Hypothalamus (tissue), 51 donors: Measurements from ENCODE around the gene CEP78.
A peak's percentile ranks its signal among the peaks of the same experiment; 100 is the strongest.
"Not testable (repeated sequence)": the region's sequence is repeated elsewhere in the genome, so short reads cannot be mapped to it uniquely, and the experiment has no call there.

Experiments
- DNase-seq, 51 donors: peaks; one replicate each; lab custom pipeline; 2025; lab: John Stamatoyannopoulos, UW

CEP78 gene, protein sequence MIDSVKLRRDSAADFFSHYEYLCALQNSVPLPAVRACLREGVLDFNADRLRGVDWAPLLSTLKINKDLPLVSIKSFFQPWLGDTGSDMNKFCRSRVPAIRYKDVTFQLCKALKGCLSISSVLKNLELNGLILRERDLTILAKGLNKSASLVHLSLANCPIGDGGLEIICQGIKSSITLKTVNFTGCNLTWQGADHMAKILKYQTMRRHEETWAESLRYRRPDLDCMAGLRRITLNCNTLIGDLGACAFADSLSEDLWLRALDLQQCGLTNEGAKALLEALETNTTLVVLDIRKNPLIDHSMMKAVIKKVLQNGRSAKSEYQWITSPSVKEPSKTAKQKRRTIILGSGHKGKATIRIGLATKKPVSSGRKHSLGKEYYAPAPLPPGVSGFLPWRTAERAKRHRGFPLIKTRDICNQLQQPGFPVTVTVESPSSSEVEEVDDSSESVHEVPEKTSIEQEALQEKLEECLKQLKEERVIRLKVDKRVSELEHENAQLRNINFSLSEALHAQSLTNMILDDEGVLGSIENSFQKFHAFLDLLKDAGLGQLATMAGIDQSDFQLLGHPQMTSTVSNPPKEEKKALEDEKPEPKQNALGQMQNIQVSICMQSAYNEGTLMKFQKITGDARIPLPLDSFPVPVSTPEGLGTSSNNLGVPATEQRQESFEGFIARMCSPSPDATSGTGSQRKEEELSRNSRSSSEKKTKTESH

DNA sequence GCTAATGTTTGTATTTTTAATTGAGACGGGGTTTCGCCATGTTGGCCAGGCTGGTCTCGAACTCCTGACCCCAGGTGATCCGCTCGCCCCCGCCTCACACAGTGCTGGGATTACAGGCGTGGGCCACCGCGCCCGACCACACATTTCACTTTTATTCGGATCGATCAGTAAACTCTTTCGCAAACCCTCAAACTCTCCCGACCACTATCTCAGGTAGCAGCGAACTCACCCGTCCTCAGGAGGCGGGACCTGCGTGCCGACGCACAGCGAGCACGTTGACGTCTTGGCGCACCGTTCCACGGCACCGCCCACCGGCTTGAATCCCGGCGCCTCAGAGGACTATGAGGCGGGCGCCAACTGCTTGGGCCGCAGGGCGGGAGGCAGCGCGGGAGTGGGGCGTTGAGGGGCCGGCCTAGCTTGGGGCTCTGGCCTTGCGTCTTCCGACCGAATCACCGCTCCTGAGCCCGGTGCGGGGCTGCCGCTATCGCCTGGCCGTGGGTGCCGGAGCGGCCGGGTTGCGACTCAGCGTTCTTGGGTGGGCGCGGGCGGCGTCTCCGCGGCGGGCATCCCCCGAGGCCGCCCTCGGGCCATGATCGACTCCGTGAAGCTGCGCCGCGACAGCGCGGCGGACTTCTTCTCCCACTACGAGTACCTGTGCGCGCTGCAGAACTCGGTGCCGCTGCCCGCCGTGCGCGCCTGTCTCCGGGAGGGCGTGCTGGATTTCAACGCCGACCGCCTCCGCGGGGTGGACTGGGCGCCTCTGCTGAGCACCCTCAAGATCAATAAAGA, at the start of gene CEP78:
Gene CEP78, plus strand, starts transcription at position 314 of the 789 bp plus-strand sequence. Its CDS starts 276 bp downstream, at position 590.
- DNase-seq: peak in 50 of 51 donors; percentile 25 to 90 (median 74)

DNA sequence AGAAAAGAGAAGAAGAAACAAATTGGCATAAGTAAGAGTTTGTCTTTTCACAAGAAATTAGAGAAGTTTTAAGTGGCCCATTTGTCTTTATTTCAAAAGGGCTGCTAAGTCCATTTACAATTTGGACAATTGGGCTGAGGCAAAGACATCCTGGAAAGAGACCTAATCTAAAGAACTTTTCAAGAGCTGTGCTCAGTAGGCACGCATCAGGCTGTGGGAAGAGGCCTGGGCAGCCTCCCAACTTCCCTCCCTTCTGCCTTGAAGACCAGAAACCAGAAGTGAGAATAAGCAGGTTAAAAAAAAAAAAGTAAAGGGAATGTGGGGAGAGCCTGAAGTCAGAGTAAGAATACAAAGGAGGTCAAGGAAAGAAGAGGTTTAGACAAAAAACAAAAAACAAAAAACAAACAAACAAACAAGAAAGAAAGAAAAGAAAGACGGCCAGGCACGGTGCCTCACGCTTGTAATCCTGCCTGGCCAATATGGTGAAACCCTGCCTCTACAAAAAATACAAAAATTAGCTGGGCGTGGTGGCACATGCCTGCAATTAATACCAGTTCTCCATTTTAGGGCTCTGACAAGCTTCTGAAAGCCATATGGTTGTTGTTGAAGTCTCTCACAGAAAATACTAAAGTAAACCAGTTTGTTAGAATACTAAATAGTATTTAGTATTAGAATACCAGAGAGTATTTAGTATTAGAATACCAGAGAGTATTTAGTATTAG, 48.0 kb upstream of the CEP78 start:
- peak in 26 of 51 donors; percentile 0 to 49 (median 13) for DNase-seq

DNA sequence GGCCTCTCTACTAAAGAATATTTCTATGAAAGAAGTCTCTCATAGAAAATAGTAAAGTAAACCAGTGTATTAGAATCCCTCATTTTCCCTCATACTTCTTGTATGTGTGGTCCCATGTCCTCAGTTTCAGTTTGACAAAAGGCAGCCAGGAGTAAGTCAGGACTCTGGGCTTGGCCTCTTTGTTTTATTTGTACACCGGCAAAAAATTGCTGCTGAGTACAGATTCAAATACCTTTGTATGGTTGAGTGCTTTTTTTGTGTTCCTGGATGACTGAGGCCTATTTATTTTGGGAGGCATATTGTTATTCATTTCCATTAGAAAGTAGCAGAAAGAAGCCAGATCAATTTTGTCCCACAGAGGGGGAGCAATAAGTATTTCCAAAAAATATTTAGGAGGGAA, 47.3 kb upstream of the CEP78 start:
- no peak for DNase-seq

DNA sequence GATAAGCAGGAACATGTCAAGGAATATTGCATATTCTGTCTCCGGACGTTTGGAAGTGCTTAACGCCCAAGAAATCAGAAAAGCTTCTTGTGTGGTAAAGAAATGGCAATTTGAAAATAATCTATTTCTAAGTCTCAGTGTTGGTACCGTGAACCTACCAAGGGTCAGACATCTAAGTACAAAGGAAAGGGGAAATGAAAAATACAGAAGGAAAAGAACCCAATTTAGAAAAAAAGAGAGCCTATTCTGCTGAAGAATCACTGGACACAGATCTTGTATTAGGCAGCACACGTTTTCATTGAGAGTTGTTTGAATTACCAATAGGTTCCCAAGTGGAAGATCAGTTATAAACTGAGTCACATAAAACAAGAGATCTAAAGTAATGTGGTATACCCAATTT, 46.9 kb upstream of the CEP78 start:
- DNase-seq: no peak

DNA sequence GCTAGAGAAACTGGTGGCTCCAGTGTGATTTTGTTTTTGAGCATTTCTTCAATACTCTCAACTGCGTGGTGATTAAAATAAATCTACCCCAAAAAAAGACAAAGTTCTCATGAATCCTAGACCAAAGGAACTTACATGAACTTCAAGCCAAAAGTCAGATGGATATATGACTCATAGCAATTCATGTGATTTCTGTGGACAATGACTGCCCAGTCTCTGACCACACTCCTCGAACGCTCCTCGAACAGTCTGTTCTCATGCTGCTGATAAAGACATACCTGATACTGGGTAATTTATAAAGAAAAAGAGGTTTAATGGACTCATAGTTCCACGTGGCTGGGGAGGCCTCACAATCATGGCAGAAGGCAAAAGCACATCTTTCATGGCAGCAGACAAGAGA, 46.4 kb upstream of the CEP78 start:
- peak in 1 of 51 donors; percentile 7 for DNase-seq

DNA sequence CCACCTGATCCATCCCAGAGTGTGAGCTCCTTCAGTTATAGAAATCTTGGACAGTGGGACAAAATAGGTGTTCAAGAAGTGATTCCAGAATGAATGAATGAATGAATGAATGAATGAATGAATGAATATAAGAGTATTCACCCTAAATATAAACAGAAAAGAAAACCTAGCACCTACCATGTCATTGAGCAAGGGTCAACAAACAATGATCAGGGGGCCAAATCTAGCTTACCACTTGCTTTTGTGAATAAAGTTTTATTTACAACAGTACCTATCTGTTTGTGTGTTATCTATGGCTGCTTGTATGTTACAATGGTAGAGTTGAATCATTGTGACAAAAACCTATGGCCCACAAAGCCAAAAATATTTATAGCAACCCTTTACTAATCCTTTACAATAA, 43.9 kb upstream of the CEP78 start:
- DNase-seq: no peak

DNA sequence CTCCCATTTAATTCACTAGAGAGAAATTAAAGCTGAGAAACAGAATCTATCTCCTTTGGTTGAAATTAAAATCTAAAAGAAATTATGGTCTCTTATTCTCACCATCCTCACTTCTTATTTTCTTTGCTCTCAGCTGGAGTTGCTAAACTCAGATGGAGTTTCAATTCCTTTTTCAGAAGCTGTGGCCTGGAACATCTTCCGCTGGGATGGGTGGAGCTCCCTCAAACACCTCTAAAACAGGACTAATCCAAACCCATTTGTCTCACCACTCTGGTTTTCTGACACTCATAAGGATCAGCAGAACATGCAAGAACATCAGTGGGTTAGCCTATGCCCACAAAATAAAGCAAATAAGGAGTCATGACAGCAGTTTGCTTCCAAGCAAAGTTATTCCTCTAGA, 39.6 kb upstream of the CEP78 start:
- no peak for DNase-seq

DNA sequence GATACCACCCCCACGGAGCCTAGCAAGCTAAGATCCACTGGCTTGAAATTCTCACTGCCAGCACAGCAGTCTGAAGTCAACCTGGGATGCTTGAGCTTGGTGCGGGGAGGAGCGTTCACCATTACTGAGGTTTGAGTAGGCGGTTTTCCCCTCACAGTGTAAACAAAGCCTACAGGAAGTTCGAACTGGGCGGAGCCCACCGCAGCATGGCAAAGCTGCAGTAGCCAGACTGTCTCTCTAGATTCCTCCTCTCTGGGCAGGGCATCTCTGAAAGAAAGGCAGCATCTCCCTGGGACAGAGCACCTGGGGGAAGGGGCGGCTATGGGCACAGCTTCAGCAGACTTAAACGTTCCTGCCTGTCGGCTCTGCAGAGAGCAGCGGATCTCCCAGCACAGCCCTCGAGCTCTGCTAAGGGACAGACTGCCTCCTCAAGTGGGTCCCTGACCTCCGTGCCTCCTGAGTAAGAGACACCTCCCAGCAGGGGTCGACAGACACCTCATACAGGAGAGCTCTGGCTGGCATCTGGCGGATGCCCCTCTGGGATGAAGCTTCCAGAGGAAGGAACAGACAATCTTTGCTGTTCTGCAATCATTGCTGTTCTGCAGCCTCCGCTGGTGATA, 34.6 kb upstream of the CEP78 start:
- DNase-seq: not testable (repeated sequence)

DNA sequence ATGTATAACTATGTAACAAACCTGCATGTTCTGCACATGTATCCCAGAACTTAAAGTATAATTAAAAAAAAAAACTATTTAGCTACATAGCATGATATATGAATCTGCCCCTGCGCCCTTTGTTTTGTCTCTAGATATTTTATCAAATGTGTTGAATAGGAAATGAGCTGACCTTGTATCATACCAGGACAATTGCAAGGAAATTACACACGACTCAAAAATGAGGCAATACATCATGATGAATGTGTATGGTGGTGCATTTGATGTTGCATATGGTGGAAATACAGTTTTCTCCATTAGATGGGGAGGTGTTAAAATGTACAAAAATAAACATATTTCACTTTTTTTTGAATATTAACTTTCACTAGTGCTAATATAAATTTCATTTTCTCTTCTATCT, 28.6 kb upstream of the CEP78 start:
- no peak for DNase-seq

DNA sequence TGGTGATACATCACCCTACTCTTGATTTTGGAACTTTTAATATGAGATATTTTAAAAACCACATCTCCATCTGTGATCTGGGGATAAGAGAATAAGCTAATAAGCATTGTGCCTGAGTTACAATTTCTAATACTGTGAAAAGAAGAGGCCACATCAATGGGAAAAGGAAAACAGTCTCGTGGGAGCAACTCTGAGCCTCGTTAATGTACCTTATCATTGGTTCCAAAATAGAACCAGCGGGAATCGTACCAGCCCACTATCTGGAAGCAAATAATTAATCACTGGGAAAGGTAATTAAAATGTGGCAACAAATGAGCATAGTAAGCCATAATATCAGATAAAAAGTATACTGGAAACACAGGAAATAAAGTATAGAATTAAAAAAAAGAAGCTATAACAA, 28.0 kb upstream of the CEP78 start:
- no peak for DNase-seq

DNA sequence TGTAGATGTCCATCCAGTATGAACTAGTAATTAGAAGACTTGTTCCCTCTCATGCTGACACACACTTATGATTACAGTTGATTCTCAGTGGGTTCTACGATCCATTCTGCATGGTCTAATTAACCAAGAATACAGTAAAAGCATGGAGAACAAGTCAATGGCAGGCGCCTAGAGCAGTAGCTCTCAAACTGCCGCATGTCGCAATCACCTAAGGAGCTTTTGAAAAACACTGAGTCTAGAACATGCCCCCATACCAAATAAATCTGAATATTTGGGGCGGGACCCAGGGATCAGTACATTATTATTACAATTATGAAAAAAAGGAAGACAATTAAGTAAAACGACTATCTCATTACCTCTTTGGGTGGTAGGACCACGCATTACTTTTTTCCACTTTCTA, 26.7 kb upstream of the CEP78 start:
- DNase-seq: no peak

DNA sequence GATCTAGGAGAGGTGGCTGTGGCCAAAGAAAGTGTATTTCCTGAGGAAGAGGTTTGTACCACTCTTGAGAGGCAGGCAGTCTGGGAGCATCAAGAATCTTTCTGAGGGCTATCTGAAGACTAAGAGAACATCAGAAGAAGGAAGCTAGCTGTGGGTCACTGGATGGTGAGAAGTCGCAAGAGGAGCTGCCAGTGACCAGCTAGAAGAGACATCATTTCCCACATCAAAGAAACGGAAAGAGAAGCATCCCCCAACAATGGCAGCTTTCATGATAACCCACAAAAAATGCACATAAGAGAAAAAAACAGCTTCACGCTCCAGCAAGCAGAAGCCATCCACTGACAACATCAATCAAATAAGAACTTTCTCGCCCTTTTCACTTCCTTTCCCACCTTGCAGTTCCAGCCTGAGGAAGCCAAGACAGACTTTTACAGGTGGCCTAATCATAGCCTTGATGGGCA, 25.0 kb upstream of the CEP78 start:
- no peak for DNase-seq

DNA sequence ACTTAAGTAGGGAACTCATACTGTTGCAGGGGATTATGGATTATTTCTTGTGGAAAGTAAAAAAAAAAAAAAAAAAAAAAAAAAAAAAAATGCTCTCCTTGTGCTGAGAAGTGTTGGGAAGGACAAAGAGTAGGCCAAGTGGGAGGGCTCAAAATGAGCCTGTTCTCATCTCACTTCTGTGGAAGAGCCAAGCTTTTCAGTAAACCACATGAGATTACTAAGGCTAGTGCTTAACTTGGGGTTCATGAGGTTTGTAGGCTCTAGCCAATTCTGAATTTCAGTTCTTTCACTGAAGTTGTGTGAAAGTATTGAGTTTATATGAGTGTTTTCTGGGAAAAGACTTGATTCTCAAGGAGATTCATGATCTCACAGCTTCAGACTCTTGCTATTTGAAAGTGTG, 23.0 kb upstream of the CEP78 start:
- DNase-seq: no peak

DNA sequence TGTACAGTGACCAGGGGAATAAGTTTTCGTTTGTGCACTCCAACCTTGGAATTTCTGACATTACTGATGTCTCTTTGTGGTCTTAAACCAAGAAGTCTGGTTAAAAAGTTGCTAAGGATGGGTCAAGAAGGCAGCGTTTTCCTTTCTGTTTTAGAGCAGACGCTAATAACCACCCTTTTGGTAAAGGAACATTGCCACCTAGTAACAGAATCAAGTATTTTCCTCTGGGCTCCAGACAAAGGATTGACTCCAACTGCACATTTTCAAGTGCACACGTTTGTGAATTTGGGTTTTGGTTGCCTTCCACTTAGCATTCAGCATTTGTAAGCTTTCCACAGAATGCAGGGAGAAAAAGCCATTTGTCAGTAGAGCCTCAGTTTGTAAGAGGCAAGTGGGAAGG, 22.2 kb upstream of the CEP78 start:
- peak in 10 of 51 donors; percentile 10 to 80 (median 20) for DNase-seq

DNA sequence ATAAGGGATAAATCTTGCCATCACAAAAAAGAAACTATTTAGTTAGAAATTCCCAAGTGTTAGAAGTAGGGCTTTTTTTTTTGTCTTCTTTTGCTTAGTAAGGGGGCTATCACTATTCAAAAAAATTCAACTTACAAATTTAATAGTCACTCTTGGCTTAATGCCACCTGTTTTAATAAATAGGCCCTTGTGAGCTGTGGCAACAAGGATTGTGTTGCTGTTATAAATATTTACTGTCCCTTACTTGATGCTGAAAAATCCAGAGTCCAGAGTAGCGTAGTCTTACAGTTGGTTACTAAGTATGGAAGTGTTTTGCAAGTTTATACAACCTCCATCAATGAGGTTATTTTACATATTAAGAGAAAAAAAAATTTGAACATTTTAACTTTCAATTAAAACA, 21.4 kb upstream of the CEP78 start:
- DNase-seq: no peak

DNA sequence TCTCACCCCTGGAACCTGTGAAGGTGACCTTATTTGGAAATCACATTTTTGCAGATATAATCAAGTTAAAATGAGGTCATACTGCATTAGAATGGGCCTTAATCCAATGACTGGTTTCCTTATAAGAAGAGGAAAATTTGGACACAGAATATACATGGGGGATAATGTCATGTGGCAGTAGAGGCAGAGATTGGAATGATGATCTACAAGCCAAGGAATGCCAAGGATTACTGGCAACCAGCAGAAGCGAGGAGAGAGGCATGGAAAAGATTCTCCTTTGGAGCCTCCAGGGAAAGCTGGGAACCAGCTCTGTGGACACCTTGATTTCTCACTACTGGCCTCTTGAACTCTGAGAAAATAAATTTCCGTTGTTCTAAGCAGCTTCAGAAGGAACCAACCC, 20.2 kb upstream of the CEP78 start:
- DNase-seq: no peak

DNA sequence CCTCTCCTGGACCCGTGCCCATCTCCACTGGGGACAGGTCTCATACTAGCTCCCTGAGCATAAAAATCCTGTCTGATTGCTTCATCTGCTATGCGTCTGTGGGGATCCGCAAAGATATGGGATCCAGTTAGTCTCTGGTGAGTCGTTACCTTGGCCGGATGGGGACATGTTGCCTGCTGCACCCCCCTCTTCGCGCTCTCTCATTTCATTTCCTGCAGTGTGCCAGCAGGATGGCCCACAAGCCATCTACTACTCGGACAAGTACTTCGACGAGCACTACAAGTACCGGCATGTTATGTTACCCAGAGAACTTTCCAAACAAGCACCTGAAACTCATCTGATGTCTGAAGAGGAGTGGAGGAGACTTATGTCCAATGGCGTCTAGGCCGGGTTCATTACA, 17.0 kb upstream of the CEP78 start:
- no peak for DNase-seq

DNA sequence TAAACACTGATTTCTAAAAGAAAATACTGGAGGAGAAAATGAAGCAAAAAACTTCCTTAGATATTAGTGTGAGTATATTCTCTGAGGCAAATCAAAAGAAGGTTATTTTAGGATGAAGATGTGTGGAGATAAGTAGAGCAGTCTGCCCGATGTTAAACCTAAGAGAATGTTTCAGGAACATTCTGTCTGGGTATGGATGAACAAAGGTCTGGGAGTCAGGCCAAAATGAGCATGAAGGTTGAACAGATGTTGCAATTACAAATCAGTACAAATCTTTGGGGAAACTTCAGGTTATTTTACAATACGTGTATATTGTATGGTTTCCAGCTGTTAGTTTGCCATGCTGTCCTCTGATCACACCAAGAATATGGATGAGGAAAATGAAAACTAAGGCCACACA, 14.4 kb upstream of the CEP78 start:
- no peak for DNase-seq

DNA sequence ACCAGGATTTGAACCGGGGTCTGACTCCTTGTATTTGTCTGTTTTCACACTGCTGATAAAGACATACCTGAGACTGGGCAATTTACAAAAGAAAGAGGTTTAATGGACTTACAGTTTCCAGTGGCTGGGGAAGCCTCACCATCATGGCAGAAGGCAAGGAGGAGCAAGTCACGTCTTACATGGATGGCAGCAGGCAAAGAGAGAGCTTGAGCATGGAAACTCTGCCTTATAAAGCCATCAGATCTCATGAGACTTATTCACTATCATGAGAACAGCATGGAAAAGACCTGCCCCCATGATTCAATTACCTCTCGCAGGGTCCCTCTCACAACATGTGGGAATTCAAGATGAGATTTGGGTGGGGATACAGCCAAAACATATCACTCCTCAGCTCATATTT, 14.0 kb upstream of the CEP78 start:
- not testable (repeated sequence) for DNase-seq

DNA sequence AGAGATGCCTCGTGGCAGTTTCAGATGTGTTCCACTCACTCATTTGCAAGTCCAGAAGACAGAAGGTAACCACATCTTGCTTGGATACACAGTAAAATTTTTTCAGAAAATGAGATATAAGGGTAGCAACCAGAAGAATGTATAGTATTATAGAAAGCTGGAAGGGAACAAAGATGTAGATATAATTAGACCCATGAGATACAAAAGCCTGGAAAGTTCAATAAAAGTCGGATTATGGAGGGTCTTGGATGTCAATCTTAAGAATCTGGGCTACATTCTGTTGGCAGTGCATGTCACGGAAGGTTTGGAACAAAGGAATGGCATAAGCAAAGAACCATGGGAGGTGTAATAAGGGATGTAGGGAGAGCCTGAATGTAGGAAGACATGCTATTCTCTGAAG, 5.1 kb upstream of the CEP78 start:
- no peak for DNase-seq
